Brain microvascular endothelial cell (primary cell): ENCODE results near the gene SCAI.

ENCODE experiments used
- DNase-seq: peaks from one replicate; pipeline ENCODE4 v3.0.0-alpha.2; 2020
- H3K27ac ChIP-seq: fragments of 250-450 bp; sonication (Bioruptor Pico); 2 replicates; pipeline ENCODE4 v1.5.1; 2020; ENCODE audit warnings: mild to moderate bottlenecking, moderate library complexity
- H3K27me3 ChIP-seq: fragments of 250-450 bp; sonication (Bioruptor Pico); replicated peaks from 2 replicates; pipeline ENCODE4 v1.5.1; 2020; ENCODE audit warnings: mild to moderate bottlenecking
- H3K36me3 ChIP-seq: fragments of 250-450 bp; sonication (Bioruptor Pico); replicated peaks from 2 replicates; pipeline ENCODE4 v1.5.1; 2020; ENCODE audit warnings: mild to moderate bottlenecking
- H3K4me3 ChIP-seq: 2 replicates; pipeline ENCODE4 v1.5.1; 2011; ENCODE audit warnings: low read depth, mild to moderate bottlenecking, control low read depth, low read length, moderate library complexity
- CTCF ChIP-seq: IDR thresholded peaks from 2 replicates; pipeline ENCODE4 v1.5.1; 2011; ENCODE audit warnings: low read depth, mild to moderate bottlenecking, moderate library complexity, low read length, control low read depth, inconsistent platforms; ENCODE audit errors: missing control alignments
- in situ Hi-C: cut with HindIII; loops from 2 replicates; pipeline ENCODE4 v1.10.0; 2017; ENCODE audit warnings: low sequenced_read_pairs, low pct_ligation_motif_present

SCAI gene

GRCh38 chr9:124894741-124895170 lies 248.6 kb downstream of the SCAI start:
- DNase-seq, result peak; percentile 48
- H3K27ac ChIP-seq, result no peak overlapping the region
- no peaks in the 10 kb centered on the region for H3K27me3 ChIP-seq
- peak; percentile 71 for TF ChIP-seq CTCF
- in situ Hi-C loops, result no loop called here
- no peak overlapping the region for H3K4me3 ChIP-seq
- peaks cover 17% of the 10 kb centered on the region for H3K36me3 ChIP-seq

GRCh38 chr9:124894035-124894740 lies 249.1 kb downstream of the SCAI start:
- in situ Hi-C loops, result no loop called here
- H3K36me3 ChIP-seq, result peaks cover 17% of the 10 kb centered on the region
- TF ChIP-seq CTCF, result no peak

More at GRCh38 chr9:124894035-124894740, 249.1 kb downstream of the SCAI start:
- no peaks in the 10 kb centered on the region for H3K27me3 ChIP-seq
- no peak for DNase-seq
- no peak overlapping the region for H3K27ac ChIP-seq
- H3K4me3 ChIP-seq, result no peak overlapping the region
